ENCODE data around the gene GPR183.

GRCh38 chr13:99311748-99312492 lies 4.7 kb upstream of the GPR183 start:
- no peak for TF ChIP-seq CTCF (IDR thresholded peaks at IDR 0.05)
- no peak for TF ChIP-seq POLR2A (IDR thresholded peaks at IDR 0.05)

Data from vagina (tissue), 2 donors.